HG03575 (cell line): Measurements from ENCODE around the gene SLC5A9.
"Not testable (repeated sequence)": the region's sequence is repeated elsewhere in the genome, so short reads cannot be mapped to it uniquely, and the experiment has no call there.

ENCODE experiments used
- ATAC-seq: cut with Tn5 transposase; IDR thresholded peaks from one replicate; pipeline ENCODE4 v1.9.1; 2021; ENCODE audit not compliant: unreplicated experiment, insufficient number of reproducible peaks, low FRiP score; ENCODE audit errors: extremely low read depth

The SLC5A9 gene

DNA sequence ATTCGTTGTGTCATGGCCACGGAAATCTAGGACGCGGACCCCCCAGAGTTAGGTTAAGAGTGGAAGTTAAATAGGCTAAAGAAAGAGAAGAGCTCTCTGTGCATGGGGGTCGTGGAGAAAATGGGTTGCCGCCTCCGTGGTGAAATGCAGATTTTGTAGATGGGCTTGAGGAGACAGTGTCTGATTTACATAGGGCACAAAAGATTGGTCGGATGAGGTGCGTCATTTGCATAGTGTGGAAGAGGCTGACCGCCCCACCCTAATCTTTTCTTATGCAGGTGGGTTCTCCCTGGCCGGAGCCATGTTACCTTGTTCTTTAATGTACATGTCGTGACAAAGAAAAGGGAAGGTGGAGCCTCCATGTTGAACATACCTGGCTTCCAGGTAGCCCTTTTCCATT is 14.3 kb upstream of the SLC5A9 start:
- ATAC-seq, result no peak

DNA sequence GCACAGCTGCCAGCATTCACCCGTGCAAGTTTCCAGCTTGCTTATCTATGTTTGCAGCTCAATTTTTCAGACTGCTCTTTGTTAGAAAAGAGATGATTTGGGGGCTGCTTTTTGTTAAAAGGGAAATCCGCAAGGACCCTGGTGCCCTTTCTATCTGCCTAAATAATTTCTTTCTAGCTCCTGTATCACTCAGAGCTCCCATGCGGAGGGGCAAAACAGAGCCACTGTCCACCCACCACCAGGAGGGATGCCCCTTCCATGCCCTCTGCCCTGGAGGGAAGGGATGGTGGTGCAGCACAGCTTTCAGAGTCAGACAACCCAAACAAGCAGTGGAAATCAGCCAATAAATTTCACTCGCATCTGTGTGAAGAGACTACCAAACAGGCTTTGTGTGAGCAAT is 13.9 kb upstream of the SLC5A9 start:
- no peak for ATAC-seq

DNA sequence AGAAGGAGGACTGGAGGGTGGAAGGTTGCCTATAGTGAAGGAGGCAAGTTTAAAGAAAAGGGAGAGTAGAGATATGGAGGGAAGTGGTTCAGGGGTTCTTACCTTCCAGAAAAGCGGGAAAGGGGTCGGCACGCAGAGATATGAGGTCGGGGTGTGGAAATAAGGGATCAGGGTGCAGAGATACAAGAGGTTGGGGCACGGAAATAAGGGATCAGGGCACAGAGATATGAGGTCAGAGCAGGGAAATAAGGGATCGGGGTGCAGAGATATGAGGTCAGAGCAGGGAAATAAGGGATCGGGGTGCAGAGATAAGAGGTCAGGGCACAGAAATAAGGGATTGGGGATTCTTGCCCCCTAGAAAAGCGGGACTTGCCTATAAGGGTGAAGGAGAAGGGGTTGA is 9.1 kb upstream of the SLC5A9 start:
- not testable (repeated sequence) for ATAC-seq

DNA sequence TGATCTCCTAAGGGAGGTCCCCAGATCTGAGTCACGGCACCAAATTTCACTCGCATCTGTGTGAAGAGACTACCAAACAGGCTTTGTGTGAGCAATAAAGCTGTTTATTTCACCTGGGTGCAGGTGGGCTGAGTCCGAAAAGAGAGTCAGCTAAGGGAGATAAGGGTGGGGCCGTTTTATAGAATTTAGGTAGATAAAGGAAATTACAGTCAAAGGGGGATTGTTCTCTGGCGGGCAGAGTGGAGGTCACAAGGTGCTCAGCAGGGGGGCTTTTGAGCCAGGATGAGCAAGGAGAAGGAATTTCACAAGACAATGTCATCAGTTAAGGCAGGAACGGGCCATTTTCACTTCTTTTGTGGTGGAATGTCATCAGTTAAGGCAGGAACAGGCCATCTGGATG is 8.2 kb upstream of the SLC5A9 start:
- not testable (repeated sequence) for ATAC-seq

DNA sequence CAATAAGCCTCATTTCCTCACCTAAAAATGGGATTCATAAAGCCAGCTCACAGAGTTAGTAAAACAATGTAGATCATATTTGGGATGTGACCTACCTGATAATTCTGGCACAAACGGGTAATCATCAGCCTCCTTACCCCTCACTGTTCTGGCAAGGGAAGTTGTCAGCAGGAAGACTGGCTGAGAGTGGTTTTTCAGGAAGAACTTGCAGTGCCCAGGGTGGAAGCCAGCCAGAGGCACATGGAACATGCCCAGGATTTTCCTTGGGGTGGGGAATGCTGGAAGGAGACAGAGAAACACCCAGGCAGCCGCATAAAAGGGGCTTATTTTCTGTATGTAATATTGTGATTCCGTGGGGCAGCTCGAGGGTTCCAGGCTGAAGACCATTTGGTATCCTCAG is 7.7 kb upstream of the SLC5A9 start:
- no peak for ATAC-seq

DNA sequence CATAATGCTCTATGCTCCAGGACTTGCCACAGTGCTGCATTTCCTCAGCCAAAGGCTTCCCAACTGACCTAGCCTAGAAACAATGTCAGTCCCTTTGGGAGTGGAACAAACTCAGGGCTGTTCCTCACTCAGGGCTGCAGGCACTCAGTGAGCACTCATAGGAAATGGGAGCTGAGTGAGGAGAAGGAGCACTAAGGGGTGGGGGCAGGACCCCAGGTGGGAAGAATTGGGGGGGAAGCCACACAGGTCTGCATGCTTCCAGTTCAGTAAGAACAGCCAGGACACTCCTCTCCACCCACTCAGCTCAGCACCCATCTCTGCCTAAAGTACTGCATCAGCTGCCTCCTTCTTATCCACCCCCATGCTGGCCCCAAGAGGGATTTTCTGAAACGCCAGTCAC is 7.3 kb upstream of the SLC5A9 start:
- ATAC-seq, result no peak

DNA sequence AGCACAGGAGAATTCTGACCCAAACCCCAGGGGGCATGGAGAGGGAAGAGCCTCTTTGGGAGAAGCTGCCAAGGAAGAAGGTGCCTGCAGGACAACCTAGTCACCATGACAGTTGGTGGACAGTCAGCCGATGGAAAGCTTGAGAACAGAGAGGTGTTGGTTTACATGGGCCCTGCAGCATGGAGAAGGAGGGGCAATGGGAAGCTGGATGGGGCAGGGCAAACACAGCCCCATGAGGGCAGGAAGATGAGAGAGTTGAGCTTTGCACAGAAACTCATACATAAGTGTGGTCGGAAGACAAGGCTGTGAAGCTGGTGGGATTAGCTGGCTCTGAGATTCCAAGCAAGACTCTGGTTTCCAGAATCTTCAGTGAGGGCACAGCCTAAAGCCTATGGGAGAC is 6.6 kb upstream of the SLC5A9 start:
- ATAC-seq, result no peak

DNA sequence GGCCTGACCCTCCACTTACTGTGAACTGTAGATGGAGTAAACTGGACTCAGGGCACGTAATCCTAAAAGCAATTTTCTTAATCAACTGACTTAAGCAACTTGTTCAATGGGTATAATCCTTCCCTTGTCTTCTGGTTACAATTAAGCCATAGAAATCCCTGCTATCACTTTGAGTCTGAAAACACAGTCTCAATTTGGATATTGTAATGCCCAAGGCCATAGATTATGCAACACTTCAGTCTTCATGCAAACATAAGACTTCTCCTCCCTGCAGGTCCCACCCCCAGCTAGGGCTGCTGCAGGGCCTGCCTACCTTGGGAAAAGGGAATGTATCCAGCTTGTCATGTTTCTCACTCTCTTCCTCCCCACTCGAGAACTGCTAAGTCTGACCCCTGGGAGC is 6.2 kb upstream of the SLC5A9 start:
- ATAC-seq, result no peak

DNA sequence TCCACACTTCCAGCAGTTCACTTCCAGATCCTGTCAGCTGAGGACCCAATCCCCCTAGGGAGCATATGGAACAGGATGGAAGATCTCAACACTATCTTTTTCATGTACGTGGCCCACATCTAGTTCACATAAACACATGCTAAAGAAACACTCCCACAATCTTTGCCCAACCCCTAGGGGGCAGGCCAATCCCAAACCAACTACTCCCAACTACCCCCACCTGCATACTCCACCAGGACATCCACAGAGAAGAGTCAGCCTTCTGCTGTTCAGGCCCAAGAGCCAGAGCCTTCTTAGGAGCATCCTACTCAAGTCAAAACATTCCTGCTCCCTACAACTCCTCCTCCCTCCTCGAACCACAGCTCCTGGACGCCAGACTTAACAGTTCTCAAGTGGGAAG is 5.6 kb upstream of the SLC5A9 start:
- no peak for ATAC-seq

DNA sequence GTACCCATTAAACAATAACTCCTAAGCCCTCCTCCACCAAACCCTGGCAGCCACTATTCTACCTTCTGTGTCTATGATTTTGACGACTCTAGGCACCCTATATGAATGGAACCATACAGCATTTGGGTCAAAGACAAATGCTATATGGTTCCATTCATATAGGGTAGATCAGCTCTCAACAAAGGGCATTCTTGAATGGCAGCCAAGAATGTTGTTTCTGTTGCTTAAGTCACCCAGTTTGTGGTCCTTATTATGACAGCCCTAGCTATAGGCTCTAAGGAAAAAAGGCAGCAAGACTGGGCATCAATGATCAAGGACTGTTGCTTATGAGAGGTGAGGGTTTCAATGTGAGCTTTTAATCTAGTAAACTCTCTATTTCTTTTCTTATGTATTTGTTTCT is 4.7 kb upstream of the SLC5A9 start:
- ATAC-seq, result no peak

DNA sequence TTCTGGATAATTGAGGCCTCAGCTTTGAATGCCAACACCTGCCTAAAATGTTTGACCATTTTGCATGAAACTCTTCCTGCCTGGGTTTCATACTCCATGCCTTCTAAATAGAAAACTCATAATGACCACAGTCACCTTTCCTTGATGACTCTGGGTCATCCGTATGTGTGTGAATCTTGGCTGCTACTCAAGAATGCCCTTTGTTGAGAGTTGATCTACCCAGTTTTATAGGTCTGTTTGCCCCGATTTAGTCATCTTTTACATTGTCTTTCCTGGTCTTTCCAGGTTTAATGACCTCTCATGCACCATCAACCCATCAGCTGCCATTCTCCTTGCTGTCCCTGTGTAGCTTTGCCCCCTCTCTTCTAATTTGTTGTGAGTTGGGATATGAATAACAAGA is 2.7 kb upstream of the SLC5A9 start:
- no peak for ATAC-seq

DNA sequence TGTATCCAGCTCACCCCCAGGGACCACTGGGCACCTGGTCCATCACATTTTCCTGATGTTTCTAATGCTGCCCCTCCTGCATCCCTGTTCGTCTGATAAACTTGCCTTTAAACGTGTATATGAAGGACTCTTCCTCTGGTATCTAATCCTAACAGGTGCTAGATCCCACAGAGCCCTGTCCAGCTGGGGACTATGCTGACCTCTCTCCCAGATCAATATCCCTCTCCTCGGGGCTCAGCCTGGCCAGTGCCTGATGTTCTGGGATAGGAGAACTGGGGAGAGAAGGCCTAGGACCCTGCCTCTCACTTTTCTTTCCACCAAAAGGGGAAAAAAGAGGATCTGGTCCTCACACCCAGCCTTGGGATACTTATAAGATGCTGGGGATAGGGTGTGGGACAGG is 1.4 kb upstream of the SLC5A9 start:
- ATAC-seq, result no peak

DNA sequence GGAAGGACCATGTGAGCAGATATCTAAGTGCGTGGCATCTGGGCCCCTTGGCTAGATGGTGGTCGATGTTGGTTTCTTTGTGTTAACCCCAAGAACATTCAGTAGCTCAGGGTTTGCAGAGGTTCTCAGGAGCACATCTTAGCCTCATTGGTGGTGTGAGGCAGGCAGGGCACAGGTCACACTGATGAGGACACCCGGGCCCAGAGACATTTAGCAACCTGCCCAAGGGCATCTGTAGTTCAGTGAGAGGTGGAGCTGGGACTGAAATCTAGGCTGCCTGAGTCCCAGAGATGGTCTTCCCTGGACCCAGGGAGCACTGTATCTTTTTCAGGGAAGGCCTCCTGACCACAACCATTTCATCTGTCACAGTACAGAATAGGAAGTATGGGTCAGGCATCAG is 859 bp upstream of the SLC5A9 start:
- no peak for ATAC-seq

DNA sequence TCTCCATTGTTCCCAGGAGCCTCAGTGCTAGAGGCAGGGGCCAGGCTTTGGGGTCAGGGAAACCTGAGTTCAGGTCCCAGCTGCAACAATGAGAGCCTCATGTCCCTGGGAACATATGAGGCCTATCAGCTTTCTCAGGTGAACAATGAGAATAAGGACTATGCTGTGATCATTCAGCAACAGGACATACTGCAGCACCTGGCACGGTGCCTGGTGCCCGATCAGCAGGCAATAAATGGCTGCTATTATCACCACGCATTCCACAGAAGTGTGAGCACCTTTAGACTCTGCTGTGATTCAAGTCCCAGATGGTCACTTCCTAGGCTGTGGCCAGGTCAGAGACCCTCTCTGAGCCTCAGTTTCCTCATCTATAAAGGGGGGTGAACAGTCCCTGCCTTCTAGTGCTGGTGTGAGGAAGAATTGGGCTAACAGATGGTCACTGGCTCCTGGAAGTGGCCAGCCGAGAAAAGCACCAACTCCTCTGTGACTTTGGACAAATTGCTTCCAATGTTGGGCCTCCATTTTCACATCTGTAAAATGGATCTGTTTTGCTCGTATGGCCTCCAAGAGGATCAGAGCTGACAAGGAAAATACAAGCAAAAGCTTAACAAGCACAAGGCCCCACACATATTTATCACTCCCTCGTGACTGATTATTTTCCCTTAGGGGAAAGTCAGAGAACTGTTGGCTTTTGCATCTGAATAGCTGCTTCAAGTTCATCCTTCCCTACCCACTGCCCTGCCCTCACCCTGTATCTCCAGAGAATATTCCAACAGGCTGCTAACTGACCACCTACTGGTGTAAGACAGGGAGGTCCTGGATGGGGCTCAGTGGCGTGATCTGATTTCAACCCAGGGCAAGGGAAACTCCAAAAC is 1.1 kb downstream of the SLC5A9 start:
- ATAC-seq, result no peak

DNA sequence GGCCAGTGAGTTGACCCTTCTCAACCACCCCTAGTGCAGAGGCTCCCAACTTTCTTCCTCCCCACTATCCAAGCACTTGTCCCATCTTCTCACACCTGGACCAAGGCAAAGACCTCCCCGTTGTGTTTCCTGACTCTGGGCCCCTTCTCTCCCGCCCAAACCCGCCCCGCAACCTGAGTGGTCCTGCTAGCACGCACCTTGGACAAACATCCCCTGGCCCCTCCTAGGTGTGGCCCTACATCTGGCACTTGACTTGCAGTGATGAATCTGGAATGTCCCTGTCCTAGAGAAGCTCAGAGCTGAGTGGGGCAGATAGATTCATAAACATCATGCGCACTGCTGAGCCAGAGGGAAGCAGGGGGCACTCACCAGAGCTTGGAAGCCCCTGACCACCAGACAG is 2.3 kb downstream of the SLC5A9 start:
- no peak for ATAC-seq

DNA sequence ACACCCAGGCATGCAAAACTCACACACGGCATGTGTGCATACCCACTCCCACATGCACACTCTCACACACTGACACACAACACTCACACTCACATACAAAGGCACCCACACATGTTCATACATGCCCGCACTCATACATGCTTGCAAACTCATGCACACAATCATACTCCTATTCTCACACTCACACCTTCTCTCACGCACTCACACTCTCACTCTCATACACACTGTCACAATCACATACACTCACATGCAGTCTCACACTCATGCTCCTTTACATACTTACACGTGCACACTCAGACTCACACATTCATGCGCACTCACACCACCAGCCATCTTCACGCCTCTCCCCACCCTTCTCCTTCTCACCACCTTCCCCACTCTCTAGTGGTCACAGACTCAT is 3.1 kb downstream of the SLC5A9 start:
- ATAC-seq, result no peak

DNA sequence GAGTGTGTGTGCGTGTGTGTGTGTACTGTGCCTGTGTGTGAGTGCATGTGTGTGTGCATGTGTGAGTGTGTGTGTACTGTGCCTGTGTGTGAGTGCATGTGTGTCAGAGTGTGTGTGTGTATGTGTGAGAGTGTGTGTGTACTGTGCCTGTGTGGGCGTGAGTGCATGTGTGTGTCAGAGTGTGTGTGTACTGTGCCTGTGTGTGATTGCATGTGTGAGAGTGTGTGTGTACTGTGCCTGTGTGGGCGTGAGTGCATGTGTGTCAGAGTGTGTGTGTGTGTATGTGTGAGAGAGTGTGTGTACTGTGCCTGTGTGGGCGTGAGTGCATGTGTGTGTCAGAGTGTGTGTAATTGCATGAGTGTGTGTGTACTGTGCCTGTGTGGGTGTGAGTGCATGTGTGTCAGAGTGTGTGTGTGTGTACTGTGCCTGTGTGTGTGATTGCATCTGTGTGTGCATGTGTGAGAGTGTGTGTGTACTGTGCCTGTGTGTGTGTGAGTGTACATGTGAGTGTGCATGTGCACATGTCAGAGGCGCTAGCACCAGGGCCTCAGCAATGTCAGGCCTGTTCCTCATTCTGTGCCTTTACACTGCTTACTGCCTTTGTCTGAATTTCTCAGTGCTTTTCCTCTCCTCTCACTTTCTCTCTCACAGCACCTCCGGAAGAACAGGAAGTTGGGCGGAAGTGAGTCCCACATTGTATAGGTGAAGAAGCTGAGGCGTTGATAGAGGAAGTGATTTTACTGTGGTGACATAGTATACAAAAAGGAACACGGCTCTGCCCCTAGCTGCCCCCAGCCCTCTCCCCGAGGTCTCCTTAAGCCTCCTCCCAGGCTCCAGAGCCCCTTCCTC is 4.9 kb downstream of the SLC5A9 start:
- ATAC-seq, result no peak

DNA sequence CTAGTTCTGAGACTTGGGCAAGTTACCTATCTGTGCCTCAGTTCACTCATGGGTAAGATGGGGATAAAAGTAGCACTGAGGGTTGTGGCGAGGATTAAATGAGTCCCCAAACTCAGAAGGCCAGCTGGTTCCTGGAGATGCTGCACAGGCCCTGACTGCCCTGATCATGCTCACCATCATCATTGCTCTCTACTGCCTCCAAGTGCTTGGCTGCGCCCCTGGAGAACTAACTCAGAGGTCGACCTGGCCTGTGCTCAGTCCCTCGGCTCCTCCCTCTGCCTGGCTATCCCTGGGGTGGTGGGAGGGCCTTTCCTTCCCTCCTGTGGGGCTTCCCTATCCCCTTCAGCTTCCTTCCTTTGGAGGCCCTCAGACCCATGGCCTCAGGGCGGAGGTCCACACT is 5.6 kb downstream of the SLC5A9 start:
- no peak for ATAC-seq

DNA sequence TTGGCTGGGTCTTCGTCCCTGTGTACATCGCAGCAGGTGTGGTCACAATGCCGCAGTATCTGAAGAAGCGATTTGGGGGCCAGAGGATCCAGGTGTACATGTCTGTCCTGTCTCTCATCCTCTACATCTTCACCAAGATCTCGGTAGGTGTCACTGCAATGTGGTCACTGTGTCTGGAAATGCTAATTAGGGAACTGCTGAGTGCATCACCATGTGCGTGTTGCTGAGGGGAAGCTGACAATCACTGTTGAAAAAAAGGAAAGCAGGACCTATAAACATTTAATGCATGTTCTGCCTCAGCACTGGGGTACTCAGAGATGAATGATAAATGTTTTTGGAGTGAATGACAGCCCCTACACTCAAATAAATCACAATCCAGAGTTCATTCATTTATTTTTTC is 6.8 kb downstream of the SLC5A9 start:
- ATAC-seq, result no peak

DNA sequence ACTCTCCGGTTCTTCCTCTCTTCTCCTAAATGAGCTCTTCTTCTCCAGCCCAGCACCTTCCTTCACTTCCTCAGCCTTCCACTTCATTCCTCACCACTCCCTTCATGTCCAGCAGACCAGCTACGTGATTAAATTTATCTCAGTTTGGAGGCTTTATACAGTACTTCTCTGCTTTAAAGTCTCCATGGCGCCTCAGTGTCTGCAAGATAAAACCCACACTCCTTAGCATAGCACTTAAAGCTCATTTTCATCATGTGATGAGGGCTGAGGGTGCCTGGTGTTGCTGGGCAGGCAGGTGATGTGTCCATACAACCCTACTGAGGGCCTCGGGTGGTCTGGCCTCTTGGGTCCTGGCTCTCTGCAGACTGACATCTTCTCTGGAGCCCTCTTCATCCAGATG is 7.7 kb downstream of the SLC5A9 start:
- no peak for ATAC-seq
